Measurements from ENCODE around the gene TOM1L1. TPM values are rescaled to one million over a fixed set of nuclear protein-coding genes. Genes with fewer than 3 reads are reported as not detected.

The TOM1L1 gene
- total RNA-seq, 4 donors from 2014 or later = 35.1 to 63.2 (median 42.3) TPM

DNA sequence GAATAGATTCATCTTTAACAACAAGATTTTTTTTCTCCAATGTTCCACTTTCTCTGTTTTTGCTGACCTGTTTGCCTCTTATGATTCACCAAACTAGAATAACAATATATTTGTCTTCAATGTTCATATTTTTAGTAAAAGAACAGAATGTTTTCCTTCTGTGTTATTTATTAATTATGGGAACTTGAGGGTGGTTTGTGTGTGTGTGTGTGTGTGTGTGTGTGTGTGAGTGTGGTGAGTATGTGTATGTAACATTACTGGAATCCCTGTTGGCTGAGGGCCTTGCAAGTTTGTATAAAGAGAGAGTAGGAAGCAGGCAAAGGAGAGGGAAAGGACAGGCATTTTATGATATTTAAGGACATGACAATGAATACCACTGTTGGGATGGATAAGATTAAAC is 81.7 kb downstream of the TOM1L1 start:
- no peak overlapping the region for H3K4me3 ChIP-seq (ENCODE audit: low read depth, poor library complexity, severe bottlenecking)
- no peak for TF ChIP-seq POLR2A (IDR thresholded peaks at IDR 0.05)
- TF ChIP-seq, protein P1, sequence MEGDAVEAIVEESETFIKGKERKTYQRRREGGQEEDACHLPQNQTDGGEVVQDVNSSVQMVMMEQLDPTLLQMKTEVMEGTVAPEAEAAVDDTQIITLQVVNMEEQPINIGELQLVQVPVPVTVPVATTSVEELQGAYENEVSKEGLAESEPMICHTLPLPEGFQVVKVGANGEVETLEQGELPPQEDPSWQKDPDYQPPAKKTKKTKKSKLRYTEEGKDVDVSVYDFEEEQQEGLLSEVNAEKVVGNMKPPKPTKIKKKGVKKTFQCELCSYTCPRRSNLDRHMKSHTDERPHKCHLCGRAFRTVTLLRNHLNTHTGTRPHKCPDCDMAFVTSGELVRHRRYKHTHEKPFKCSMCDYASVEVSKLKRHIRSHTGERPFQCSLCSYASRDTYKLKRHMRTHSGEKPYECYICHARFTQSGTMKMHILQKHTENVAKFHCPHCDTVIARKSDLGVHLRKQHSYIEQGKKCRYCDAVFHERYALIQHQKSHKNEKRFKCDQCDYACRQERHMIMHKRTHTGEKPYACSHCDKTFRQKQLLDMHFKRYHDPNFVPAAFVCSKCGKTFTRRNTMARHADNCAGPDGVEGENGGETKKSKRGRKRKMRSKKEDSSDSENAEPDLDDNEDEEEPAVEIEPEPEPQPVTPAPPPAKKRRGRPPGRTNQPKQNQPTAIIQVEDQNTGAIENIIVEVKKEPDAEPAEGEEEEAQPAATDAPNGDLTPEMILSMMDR (IDR thresholded peaks at IDR 0.05) = no peak
- DNase-seq (ENCODE audit: low spot score in 2 of 2) = peak in 1 of 2 donors; percentile 31
- intact Hi-C loops (cut with DNase I; ENCODE audit: low total_unique reads) = no loop called here

DNA sequence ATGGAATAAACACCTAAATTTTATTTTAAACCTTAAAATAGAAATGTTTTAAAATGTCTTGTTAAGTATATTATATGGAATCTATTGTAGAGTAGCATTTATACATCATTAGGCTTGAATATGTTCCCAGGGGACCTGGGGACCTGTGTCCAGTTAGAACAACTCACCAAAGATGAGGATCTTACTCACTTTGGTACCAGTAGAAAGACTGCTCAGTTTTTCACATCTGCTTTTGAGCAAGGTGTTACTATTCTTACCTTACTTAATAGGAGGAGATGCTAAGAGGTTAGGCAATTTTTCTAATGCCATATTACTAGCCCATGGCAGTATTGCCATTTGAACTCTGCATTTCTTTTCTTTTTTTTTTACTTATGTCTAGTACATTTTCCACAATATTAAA is 82.6 kb downstream of the TOM1L1 start:
- no peak overlapping the region for H3K4me3 ChIP-seq (ENCODE audit: low read depth, poor library complexity, severe bottlenecking)
- intact Hi-C loops (cut with DNase I; ENCODE audit: low total_unique reads) = no loop called here
- no peak for DNase-seq (ENCODE audit: low spot score in 2 of 2)
- TF ChIP-seq, protein P1 (IDR thresholded peaks at IDR 0.05) = no peak
- TF ChIP-seq POLR2A (IDR thresholded peaks at IDR 0.05) = no peak

DNA sequence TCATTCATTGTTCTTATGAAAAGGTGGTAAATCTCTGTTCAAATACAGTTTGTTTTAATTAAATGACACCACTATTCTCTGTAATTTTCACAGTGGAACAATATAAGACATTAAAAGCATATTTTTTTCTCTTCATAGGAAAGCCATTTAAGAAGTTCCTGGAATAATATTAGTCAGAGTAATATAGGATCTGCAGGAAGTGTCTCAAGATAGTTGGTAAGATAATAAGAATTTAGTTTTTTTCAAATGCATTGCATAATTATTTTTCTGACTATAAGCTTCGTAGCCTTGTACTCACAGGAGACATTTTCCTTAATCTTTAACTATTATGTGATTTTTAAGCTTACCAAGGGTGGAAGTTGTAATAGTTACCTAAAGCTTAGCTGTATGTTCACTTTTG is 84.8 kb downstream of the TOM1L1 start:
- DNase-seq (ENCODE audit: low spot score in 2 of 2) = no peak
- no peak for TF ChIP-seq POLR2A (IDR thresholded peaks at IDR 0.05)
- TF ChIP-seq, protein P1 (IDR thresholded peaks at IDR 0.05) = no peak

DNA sequence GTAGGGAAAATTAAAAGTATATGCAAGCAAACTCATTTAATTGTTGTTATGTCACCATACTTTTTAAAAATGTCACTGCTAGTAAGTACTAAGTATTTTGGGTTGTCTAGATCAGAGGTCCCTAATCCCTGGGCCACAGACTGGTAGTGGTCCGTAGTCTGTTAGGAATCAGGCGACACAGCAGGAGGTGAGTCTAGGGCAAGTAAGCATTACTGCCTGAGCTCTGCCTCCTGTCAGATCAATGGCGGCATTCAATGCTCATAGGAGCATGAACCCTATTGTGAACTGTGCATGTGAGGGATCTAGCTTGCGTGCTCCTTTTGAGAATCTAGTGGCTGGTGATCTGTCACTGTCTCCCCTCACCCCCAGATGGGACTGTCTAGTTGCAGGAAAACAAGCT is 89.5 kb downstream of the TOM1L1 start:
- TF ChIP-seq, protein P1 (IDR thresholded peaks at IDR 0.05) = no peak
- no peak for TF ChIP-seq POLR2A (IDR thresholded peaks at IDR 0.05)
- H3K4me3 ChIP-seq (ENCODE audit: low read depth, poor library complexity, severe bottlenecking) = no peak overlapping the region
- intact Hi-C loops (cut with DNase I; ENCODE audit: low total_unique reads) = loop anchor here (5.0 kb wide), 2 partner anchors 357 to 522 kb away; partner anchors contain the start of gene SMIM36
- WGBS, 2 donors = 92 to 98% methylated on average over 4 of the region's 4 CpGs
- DNase-seq (ENCODE audit: low spot score in 2 of 2) = no peak

More for the DNA sequence above, 84.8 kb downstream of the TOM1L1 start:
- intact Hi-C loops (cut with DNase I; ENCODE audit: low total_unique reads) = no loop called here
- WGBS, 2 donors = 91 to 100% methylated on average over 1 of the region's 1 CpG
- no peak overlapping the region for H3K4me3 ChIP-seq (ENCODE audit: low read depth, poor library complexity, severe bottlenecking)

DNA sequence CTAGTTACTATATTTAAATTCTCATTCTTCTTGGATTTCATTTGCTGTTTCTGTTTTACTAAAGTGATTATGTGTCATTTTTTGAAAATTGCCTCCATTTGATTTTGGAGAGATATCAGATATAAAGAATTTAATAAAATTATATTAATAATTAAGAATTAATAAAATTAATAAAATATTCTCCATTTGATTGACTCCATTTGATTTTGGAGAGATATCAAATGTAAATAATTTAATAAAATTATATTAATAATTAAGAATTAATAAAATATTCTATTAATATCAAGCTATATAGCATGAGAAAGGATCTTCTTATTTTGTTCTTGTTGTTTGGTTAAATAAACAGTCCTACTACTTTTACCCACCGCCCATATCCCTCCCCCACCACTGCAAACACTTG is 90.9 kb downstream of the TOM1L1 start:
- no peak for TF ChIP-seq POLR2A (IDR thresholded peaks at IDR 0.05)
- TF ChIP-seq, protein P1 (IDR thresholded peaks at IDR 0.05) = no peak
- no peak overlapping the region for H3K4me3 ChIP-seq (ENCODE audit: low read depth, poor library complexity, severe bottlenecking)
- intact Hi-C loops (cut with DNase I; ENCODE audit: low total_unique reads) = loop anchor here (5.0 kb wide), 2 partner anchors 356 to 521 kb away; partner anchors contain the start of gene SMIM36
- 92 to 98% methylated on average over 1 of the region's 1 CpG for WGBS, 2 donors
- DNase-seq (ENCODE audit: low spot score in 2 of 2) = no peak
